ENCODE measurements around the gene PRIM2.
"Not testable (repeated sequence)": the region's sequence is repeated elsewhere in the genome, so short reads cannot be mapped to it uniquely, and the experiment has no call there.

Gene PRIM2

DNA sequence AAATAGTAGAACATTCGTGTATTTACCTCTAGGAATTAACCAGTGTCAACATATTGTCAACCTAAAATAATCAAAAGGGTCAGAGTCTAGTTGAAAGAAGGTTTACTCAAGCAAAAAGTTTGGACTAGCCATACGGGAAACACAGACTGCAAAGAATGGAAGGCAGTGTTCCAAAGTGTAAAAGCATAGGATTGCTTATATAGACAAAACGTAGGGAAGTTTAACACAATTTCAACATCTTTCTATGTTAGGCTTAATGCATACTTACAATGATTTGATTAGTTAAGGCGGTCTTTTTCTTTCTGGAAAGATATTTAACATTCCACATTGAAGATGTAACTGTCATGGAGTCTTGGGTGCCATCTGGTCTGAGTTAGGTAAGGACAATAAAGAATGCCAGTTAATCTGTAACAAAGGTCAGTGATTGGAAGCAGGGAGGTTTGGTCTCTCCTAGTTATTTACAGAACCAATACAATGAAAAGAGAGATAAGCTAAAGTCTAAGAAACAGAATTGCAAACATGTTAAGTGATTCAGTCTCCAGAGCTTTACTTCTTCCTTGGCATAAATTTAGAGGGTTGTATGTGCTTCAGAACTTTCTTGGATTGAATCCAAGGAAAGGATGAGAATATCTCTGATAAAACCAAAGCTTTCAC is 183.1 kb downstream of the PRIM2 start:
- not testable (repeated sequence) for DNase-seq

DNA sequence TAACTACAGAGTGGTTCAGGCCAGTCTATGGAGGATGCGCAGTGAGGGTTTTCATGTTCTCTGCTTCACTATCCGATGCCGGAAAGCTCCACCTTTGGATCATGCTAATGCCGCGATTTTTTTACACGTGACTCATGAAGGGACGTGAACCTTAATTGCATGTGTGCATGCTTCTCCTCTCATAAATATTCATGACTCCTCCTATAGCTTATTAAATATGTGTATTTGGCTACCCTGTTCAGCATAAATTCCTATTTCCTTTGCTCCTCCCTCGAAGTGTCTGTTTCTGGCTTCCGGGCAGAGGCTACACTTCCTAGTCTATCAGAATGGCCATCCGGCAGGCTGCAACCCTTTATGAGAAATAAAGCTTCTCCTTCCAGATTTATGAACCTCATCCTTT is 185.0 kb downstream of the PRIM2 start:
- not testable (repeated sequence) for DNase-seq

DNA sequence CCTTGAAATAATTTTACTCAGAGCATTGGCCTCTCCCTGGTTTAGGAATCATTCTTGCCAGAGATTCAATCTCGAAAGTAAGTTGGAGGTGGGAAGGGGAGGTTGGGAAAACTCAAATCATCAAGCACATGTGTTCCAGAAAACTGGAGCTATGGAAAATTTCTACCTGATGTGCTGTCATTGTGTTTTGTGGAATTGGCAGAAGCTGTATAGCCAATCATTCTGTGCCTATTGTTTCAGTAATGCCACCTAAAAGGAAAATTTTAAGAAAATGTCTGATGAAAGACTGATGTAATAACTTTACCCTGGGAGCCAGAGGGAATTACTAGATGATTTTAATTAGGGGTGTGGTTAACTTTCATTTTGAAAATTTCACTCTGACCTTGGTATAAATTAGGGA is 187.8 kb downstream of the PRIM2 start:
- not testable (repeated sequence) for DNase-seq

DNA sequence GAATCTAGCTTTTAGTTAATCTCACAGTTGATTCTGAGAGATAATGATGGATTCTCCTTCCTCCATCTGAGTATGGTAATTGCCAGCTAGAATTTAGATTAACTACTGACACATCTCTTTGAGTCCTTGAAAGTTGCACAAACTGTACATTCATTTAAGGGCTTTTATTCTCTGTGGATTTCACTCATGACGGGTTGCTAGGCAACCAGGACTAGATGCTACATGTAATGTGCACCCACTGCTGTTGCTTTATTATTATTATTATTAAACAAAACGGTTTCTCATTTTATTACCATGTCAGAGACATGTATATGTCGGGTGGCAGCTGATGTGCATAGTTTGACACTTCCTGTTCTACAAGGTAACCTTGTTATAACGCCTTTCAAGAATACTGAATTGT is 193.0 kb downstream of the PRIM2 start:
- not testable (repeated sequence) for DNase-seq

DNA sequence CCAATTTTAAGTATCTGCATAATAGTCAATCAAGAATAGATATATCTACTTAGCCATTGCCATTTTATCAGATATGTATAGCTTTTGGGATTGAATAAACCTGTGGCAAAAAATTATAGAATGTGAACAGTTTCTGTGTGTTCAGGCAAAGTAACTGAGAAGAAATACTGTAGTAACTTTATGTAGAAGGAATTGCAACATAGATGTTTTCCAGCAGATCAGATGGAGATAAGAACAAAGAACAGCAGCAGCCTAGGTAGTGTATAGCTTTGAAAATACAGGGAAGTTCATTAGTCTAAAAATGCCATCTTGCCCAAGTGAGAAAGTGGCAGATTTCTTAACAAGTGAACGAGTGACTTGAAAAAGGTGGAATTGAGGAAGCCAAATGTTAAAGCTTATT is 197.7 kb downstream of the PRIM2 start:
- not testable (repeated sequence) for DNase-seq

DNA sequence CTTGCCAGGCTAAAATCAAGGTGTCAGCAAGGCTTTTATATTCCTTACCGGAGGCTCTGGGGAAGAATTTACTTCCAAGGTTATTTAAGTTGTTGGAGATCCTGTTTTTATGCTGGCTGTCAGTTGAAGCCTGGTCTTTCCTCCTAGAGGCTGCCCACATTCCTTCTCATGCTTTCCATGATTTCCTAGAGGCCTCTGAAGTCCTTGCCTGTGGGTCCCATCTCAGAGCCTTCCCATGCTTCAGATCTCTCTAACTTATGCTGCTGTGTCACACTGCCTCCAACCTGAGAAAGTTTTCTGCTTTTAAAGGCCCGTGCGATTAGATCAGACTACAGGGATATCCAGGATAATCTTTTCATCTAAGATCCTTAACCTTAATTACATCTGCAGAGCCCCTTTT is 198.4 kb downstream of the PRIM2 start:
- DNase-seq: not testable (repeated sequence)

DNA sequence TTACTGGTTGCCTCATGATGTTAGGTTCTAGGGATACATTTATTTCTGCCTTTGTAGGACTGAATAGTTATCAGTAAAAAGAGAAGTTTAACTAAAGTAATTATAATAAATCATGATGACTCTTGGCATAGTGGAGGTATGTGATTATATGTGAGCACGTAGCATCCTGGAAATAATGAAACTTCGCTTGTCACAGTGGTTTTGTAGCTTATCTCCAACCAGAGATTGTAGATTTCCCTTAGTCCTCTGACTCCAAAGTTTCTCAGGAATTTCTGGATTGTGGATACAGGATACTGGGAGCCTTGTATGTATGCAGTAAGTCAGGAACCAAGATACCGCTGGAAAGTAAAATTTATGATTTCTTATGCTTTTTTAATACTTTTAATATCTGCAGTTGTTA is 199.3 kb downstream of the PRIM2 start:
- not testable (repeated sequence) for DNase-seq

DNA sequence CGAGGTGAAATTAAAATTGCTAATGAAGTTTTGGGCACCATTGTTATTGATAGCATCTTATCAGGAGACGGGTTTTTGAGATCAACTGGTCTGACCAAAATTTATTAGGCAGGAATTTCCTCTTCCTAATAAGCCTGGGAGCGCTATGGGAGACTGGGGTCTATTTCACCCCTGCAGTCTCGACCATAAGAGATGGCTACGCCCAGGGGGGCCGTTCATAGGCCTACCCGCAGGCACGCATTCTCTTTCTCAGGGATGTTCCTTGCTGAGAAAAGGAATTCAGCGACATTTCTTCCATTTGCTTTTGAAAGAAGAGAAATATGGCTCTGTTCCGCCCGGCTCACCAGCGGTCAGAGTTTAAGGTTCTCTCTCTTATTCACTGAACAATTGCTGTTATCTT is 201.8 kb downstream of the PRIM2 start:
- not testable (repeated sequence) for DNase-seq

DNA sequence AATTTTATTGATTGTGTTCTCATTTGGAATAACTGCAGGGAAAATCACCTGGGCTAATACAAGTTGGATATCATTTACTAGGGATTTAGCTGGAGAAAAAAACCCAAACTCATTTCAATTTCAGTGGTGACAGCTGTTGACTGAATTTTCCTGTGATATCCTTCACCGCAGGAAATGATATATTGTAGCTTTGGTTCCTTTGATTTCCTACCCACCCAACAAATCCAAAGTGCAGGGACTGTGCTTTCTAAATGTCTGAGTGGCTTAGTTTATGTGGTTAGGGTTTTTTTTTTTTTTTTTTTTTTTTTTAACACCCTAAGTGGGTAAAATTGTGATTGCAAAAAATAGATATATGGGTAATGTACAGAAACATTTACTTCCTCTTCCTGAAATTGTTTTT is 203.7 kb downstream of the PRIM2 start:
- not testable (repeated sequence) for DNase-seq

DNA sequence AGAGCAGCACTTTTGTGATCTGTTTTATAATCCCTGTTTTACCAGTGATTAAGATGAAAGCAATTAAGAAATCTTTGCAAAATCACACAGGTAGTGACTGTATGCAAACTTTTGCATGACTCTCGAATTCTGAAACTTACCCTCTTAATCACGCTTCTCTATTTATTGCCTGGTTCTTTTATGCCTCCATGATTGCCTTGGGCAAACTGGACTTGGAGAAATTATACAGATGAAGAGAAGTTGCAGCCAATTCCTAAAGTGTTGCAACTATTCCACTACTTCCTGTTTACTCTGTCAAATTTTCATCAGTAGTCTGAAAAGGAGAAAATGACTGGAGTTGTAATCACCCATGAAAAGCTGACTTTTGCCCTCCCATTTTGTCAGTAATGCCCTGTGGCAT is 205.8 kb downstream of the PRIM2 start:
- not testable (repeated sequence) for DNase-seq

DNA sequence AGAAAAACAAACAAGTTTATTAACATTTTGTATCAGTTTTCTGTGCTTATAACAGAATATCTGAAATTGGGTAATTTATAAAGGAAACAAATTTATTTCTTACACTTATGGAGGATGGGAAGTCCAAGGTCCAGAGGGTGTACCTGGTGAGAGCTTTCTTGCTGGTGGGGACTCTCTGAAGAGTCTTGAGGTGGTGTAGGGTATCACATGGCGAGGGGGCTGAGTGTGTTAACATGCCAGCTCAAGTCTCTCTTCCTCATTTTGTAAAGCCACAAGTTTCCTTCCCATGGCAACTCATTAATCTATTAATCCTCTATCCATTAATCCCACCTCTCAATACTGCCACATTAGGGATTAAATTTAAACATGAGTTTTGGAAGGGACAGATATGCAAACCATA is 212.3 kb downstream of the PRIM2 start:
- not testable (repeated sequence) for DNase-seq

DNA sequence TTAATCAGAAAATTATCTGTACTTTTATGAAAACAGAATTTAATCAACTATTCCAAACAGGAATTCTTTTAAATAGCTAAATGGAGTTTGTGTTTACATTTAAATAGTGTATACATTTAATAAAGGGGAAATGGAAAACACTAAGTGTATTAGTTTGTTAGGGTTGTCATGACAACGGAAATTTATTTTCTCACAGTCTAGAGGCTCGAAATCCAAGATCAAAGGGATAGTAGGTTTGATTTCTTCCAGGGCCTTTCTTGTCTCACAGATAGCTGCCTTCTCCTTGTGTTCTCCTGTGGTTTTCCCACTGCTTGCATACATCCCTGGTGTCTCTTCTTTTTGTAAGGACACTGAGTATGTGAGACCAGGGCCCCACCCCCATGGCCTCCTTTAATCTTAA is 215.2 kb downstream of the PRIM2 start:
- not testable (repeated sequence) for DNase-seq

DNA sequence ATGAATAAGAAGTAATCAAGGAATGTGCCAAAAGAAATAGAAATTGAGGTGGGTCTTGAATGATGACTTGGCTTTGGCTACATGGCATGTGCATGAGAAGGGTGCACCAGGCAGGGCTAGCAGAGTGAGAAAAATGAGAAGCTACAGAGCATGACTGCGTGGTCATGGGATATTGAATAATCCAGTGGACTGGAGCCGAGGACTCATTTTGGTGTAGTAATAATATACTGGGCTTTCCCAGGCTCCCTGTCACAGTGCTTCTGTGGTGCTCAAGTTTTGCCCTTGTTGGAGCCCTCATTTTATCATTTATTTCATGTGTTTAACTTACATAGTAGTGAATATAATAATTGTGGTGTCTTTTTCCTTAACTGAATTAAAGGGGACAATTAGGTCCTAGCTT is 217.7 kb downstream of the PRIM2 start:
- not testable (repeated sequence) for DNase-seq

DNA sequence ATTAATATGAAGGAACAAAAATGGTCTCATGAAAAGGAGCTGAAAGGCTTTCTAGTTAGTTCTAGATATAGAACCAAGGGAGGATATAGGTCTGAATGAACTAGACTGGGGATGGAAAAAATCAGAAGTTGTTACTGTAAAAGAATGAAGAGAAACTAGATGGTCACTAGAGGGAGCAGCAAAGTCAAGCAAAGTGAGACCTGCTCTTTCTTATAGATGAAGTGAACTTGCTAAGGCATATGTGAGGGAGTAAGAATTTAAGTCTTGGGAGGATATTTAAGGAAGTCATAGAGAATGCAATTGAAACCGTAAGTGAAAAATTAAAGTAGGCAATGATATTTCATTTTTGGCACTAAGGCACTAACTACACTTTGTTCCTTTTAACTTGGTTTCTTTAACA is 218.6 kb downstream of the PRIM2 start:
- DNase-seq: peak in 1 of 51 donors; percentile 3

DNA sequence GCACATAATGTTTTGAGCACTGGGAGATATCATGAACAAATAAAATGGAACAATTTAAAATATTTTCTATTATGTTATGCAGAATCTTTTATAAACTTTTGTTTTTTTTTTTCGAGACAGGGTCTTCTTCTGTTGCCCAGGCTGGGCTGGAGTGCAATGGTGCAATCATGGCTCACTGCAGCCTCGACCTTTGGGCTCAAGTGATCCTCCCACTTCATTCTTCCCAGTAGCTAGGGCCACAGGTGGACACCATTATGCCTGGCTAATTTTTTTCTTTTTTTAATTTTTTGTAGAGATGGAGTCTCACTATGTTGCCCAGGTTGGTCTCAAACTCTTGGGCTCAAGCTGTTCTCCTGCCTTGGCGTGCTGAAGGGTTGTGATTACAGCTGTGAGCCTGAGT is 220.5 kb downstream of the PRIM2 start:
- not testable (repeated sequence) for DNase-seq

DNA sequence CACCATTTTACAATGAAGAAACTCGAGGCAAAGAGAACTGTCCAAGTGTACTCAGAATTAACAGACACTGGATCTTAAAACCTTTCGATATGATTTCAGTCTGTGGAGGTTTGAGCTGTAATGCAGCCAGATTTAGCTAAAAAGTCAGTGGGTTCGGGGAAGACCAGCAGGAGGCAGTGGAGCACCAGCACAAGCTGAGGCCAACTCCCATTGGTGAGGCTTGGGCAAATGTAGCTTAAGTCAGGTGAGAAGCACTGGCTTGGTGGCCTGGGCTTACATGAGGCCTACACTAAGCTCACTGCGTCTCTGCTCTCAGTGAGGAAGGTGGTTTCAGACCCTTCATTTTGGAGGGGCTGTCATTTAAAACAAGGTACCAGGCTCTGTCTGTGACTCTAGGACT is 234.5 kb downstream of the PRIM2 start:
- DNase-seq: not testable (repeated sequence)

DNA sequence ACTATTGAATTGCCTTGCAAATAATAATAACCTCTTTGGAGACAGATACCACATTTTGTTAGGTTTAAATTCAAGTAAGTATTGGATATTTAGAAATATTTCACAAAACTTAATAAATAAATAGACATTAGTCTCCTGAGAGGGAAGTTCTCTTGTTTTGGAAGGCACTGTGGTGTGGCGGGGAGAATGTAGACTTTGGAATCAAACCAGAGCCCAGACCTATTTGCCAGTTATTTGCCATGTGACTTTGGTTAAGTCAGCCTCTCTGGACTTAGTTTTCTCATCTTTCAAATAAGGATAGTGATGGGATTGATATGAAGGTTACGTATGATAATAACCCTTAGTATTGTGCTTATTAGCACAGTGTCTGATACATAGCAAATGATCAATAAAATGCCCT is 240.4 kb downstream of the PRIM2 start:
- DNase-seq: not testable (repeated sequence)

DNA sequence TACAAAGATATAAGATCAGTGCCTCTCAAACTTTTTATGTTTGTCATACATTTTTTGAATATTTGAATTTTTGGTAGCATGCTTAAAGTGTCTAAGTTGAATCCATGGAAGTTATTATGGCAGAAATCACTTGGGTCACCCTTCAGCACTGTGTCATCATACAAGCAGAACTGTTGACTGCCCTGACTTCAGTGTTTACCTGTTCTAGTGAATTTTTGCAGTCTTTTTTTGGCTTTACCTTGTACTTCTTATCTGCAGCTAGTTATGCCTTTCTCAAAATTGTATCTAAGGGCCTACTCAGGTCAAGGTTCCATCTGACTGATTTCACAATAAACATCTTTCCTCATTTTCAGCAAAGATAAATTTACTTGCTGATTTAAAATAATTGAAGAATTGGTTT is 241.7 kb downstream of the PRIM2 start:
- DNase-seq: not testable (repeated sequence)

DNA sequence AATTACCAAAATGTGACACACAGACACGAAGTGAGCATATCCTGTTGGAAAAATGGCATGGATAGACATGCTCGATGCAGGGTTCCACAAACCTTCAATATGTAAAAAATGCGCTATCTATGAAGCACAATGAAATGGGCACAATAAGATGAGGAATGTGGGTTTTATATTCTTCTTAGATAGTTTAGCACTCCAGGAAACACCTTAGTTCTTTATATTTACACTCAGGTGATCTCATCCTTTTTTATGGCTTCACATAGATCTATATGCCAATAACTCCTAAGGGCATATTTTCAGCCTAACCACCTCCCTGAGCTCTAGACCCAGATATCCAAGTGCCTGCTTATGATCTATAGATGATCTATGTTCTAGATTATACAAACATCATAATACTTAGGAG is 244.8 kb downstream of the PRIM2 start:
- not testable (repeated sequence) for DNase-seq

DNA sequence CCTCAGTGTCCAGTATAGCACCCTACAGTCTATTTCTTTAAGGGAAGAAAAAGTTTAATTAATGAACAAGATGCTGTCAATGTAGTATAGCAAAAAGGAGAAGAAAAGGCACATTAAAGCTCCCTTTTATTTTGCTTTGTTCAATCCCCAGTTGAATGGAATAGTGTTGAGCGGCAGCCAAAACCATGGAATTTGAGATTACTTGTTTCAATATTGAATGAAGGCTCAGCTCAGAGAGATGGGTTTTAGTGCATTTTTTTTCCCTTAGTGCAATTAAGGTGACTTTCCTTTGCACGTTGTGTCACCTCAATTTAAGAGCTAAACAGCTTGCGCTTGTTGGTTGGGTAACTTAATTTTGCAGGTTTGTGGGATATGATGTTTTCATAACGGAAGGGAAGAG is 254.7 kb downstream of the PRIM2 start:
- not testable (repeated sequence) for DNase-seq

DNA sequence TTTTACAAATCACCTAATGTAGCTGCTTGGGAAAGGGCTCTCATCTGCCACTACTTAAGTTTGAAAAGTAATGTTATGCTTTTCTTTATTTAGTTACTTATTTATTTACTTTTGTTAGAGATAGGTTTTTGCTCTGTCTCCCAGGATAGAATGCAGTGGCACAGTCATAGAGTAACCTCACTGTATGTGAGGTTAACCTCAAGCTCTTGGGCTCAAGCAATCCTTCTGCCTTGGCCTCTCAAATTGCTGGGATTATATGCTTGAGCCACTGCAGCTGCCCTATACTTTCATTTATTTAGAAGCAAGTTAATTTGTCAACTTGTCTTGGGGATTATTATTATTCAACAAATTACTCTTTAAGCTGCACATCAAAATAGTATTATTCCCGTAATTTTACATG is 255.4 kb downstream of the PRIM2 start:
- not testable (repeated sequence) for DNase-seq

DNA sequence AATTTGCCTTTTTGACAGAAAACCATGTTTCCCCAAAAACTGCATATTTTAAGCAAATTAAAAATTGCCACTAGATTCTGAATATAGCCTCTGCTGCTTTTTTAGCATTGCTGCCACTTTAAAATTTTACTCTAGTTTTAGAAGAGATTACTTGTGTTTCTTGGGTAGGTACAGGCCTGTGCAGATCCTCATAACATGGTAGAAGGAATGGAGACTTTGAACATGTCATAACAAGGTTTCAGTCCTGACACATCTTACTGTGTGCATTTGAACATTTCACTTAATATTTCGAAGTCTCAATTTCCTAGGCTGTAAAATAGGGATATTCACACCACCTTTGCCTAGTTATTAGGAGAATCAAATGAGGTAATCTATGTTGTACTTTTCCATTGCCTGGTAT is 259.6 kb downstream of the PRIM2 start:
- DNase-seq: not testable (repeated sequence)

DNA sequence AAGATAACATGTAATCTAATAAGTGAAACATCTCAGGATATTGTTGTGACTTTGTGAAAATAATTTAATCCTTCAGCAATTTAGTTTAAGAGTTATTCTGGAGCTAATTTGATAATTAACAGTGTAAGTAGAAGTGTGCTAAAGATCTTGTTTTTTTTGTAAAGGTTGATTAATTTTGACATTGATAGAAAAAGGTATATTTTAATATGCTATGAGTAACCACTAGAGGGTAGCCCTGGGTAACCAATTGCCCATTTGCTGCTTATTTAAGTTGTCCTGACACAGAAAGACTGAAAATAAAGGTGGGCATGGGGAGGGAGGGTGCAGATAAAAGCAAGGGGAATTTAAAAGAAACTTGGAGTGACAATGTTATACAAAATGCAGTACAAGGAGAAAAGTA is 262.1 kb downstream of the PRIM2 start:
- not testable (repeated sequence) for DNase-seq

DNA sequence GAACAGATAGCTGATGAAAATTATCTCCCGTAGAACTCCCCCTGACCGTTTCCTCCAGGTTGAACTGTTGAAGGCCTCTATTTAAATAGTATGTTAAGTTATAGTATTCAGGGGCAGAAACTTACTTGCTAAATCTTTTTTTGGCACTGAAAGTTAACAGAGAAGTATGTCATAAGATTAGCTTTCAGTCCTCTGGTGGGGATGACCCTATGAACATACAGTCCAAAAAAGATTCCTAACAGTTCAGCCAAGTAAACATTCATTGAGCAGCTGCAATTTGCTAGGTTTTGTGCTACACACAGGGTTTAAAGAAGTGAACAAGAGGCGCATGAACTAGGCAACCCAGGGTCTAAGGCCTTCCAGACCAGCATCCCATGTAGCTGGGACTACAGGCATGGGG is 264.2 kb downstream of the PRIM2 start:
- DNase-seq: not testable (repeated sequence)
